Measurements from ENCODE around the gene BSN. TPM values are rescaled to one million over a fixed set of nuclear protein-coding genes. Genes with fewer than 3 reads are reported as not detected.

BSN gene
- total and polyA plus RNA-seq, 7 donors: under 0.01 to 0.81 (median 0.61) TPM; not detected in 1

GRCh38 chr3:49654955-49655556 is 100.8 kb downstream of the BSN start:
- TF ChIP-seq POLR2AphosphoS5 (IDR thresholded peaks at IDR 0.05): no peak
- TF ChIP-seq CTCF (IDR thresholded peaks at IDR 0.05): no peak
- no peak for TF ChIP-seq POLR2A (IDR thresholded peaks at IDR 0.05)
- TF ChIP-seq EP300 (IDR thresholded peaks at IDR 0.05): no peak
- no peak for DNase-seq
- intact Hi-C loops (cut with DNase I): no loop called here
- H3K27me3 ChIP-seq: no peaks in the 10 kb centered on the region
- no peak overlapping the region for H3K4me3 ChIP-seq
- no peaks in the 10 kb centered on the region for H3K36me3 ChIP-seq
- H3K27ac ChIP-seq: no peak overlapping the region
- WGBS, 2 donors: 34 to 45% methylated on average over 10 of the region's 10 CpGs
- H3K9me3 ChIP-seq: no peaks in the 10 kb centered on the region
- H3K4me1 ChIP-seq: no peaks in the 10 kb centered on the region

DNA sequence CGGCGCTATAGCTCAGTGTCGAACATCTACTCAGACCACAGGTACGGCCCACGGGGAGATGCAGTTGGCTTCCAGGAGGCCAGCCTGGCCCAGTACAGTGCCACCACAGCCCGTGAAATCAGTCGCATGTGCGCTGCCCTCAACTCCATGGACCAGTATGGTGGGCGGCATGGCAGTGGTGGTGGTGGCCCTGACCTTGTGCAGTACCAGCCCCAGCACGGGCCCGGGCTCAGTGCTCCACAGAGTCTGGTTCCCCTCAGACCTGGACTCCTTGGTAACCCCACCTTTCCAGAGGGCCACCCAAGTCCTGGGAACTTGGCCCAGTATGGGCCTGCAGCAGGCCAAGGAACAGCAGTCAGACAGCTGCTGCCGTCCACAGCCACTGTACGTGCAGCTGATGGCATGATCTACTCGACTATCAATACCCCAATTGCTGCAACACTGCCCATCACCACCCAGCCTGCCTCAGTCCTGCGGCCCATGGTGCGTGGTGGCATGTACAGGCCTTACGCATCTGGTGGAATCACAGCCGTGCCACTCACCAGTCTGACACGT is 101.5 kb downstream of the BSN start:
- WGBS, 2 donors: 95 to 97% methylated on average over 19 of the region's 19 CpGs
- Histone ChIP-seq H3K27me3 (no peaks in the 10 kb centered on the region), H3K27ac (no peak overlapping the region), H3K36me3 (no peaks in the 10 kb centered on the region), H3K4me3 (no peak overlapping the region), H3K4me1 (no peaks in the 10 kb centered on the region), H3K9me3 (no peaks in the 10 kb centered on the region)
- no peak for DNase-seq
- intact Hi-C loops (cut with DNase I): no loop called here
- TF ChIP-seq POLR2AphosphoS5 (IDR thresholded peaks at IDR 0.05) (no peak), CTCF (IDR thresholded peaks at IDR 0.05) (no peak), EP300 (IDR thresholded peaks at IDR 0.05) (no peak), POLR2A (IDR thresholded peaks at IDR 0.05) (no peak)

DNA sequence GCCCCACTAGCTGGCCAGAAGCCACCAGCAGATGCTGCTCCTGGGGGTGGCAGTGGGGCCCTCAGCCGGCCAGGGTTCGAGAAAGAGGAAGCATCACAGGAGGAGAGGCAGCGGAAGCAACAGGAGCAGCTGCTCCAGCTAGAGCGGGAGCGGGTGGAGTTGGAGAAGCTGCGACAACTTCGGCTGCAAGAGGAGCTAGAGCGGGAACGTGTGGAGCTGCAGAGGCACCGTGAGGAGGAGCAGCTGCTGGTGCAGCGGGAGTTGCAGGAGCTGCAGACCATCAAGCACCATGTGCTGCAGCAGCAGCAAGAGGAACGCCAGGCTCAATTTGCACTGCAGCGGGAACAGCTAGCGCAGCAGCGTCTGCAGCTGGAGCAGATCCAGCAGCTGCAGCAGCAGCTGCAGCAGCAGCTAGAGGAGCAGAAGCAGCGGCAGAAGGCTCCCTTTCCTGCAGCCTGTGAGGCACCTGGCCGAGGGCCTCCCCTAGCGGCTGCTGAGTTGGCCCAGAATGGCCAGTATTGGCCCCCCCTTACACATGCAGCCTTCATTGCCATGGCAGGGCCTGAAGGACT is 102.3 kb downstream of the BSN start:
- Histone ChIP-seq H3K27ac (no peak overlapping the region), H3K4me3 (no peak overlapping the region), H3K9me3 (no peaks in the 10 kb centered on the region), H3K36me3 (no peaks in the 10 kb centered on the region), H3K4me1 (no peaks in the 10 kb centered on the region), H3K27me3 (no peaks in the 10 kb centered on the region)
- WGBS, 2 donors: 54 to 74% methylated on average over 18 of the region's 18 CpGs
- TF ChIP-seq POLR2AphosphoS5 (IDR thresholded peaks at IDR 0.05) (no peak), EP300 (IDR thresholded peaks at IDR 0.05) (no peak), CTCF (IDR thresholded peaks at IDR 0.05) (no peak), POLR2A (IDR thresholded peaks at IDR 0.05) (no peak)
- intact Hi-C loops (cut with DNase I): no loop called here
- DNase-seq: no peak

GRCh38 chr3:49657208-49657915 is 103.1 kb downstream of the BSN start:
- WGBS, 2 donors: 90 to 92% methylated on average over 36 of the region's 36 CpGs
- peaks cover 0 to 5% (median 0%) of the 10 kb centered on the region in 3 donors for H3K27me3 ChIP-seq
- no peaks in the 10 kb centered on the region for H3K36me3 ChIP-seq
- intact Hi-C loops (cut with DNase I): no loop called here
- no peaks in the 10 kb centered on the region for H3K9me3 ChIP-seq
- no peak overlapping the region for H3K27ac ChIP-seq
- H3K4me3 ChIP-seq: no peak overlapping the region
- no peaks in the 10 kb centered on the region for H3K4me1 ChIP-seq
- TF ChIP-seq EP300 (IDR thresholded peaks at IDR 0.05) (no peak), CTCF (IDR thresholded peaks at IDR 0.05) (no peak), POLR2AphosphoS5 (IDR thresholded peaks at IDR 0.05) (no peak), POLR2A (IDR thresholded peaks at IDR 0.05) (no peak)
- DNase-seq: no peak
